ENCODE results near the gene CHRDL2.

CHRDL2 gene

GRCh38 chr11:74681686-74682651 lies 49.3 kb downstream of the CHRDL2 start:
- H3K4me3 ChIP-seq (ENCODE audit: low read length) = no peak overlapping the region
- no peak for DNase-seq (ENCODE audit: low read depth)
- TF ChIP-seq, protein P1, sequence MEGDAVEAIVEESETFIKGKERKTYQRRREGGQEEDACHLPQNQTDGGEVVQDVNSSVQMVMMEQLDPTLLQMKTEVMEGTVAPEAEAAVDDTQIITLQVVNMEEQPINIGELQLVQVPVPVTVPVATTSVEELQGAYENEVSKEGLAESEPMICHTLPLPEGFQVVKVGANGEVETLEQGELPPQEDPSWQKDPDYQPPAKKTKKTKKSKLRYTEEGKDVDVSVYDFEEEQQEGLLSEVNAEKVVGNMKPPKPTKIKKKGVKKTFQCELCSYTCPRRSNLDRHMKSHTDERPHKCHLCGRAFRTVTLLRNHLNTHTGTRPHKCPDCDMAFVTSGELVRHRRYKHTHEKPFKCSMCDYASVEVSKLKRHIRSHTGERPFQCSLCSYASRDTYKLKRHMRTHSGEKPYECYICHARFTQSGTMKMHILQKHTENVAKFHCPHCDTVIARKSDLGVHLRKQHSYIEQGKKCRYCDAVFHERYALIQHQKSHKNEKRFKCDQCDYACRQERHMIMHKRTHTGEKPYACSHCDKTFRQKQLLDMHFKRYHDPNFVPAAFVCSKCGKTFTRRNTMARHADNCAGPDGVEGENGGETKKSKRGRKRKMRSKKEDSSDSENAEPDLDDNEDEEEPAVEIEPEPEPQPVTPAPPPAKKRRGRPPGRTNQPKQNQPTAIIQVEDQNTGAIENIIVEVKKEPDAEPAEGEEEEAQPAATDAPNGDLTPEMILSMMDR (conservative IDR thresholded peaks at IDR 0.05; ENCODE audit: low read depth, low read length) = no peak

DNA sequence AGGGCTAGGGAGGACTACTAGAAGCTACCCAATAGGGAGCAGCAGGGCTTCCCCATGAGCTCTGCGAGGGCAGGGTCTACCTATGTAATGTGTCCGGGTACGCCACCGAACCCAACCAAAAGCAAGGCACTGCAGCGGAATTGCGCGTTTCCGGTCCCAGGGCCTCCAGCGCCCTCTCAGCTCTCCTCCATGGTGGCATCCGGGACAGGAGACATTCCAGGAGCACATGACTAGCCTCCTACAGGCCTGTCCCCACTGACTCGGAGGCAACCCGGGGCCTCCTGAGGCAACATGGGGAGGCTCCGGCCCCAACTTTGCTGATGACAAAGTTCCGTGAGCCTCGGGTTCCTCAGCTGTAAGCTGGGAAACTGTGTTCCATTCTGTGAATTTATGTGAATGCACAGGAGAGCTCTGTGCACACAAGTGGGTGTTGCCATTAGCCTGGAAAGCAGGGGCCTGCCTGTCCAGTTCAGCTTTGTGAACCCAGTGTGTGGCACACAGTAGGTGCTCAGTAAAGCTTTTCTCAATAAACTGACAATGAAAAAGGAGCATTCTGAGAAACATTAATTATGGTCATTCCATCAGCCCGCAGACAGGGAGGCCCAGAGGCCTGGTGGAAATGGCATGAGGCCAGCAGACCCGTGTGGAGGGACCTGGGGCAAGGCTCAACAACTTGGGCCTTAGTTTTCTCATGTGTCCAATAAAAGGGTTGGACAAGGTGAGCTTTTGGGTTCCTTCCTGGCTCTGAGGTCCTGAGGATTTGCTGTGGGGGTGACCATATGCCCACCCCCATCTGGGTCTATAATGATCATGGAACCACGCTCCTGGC lies 50.3 kb downstream of the CHRDL2 start:
- TF ChIP-seq, protein P1 (conservative IDR thresholded peaks at IDR 0.05; ENCODE audit: low read depth, low read length) = no peak
- no peak for DNase-seq (ENCODE audit: low read depth)
- no peak overlapping the region for H3K4me3 ChIP-seq (ENCODE audit: low read length)

DNA sequence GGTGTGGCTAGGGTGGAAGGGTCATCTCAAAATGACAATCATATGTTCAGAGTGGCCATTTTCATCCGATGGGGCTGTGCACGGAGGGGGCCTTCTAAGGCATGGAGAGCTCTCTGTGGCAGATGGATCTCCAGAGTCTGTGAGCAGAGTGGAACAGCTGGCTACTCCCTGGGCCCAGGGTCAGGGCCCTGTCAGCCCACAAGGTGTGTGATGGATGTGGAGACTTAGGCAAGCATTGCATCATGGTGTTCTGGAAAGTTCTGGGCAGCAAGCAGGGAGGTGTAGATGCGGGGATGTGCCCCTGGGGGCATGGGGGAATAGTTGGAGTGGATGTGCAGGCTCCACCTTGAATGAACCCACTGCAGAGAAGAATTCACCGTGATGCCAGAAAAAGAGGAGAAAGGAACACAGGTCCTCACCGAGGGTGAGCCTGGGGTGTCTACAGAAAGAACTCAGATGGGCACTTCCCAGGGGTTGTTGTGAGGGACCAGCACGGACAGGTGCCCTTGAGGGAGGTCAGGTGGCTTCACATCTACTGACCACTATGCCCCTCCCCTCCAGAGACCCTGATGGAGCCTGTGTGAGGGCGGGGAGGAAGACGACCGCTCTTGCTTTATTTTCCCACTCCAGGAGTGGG lies 51.1 kb downstream of the CHRDL2 start:
- TF ChIP-seq, protein P1 (conservative IDR thresholded peaks at IDR 0.05; ENCODE audit: low read depth, low read length) = no peak
- no peak overlapping the region for H3K4me3 ChIP-seq (ENCODE audit: low read length)
- no peak for DNase-seq (ENCODE audit: low read depth)

DNA sequence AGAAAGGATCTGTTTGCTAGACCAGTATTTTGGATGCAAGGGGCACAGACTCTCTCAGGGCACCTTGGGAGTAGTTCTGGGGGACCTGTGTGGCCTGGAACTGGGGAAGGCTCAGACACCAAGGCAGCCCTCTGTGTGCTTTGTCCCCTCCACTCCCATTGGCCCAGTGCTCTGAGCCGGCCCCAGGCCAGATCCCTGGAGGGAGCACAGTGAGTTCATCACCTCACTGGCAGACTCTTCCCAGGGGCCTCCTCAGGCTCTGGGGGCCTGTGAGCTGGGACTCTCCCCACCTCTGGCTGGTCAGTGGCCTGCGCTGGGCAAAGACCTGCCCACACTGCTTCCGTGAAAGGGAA lies 51.7 kb downstream of the CHRDL2 start:
- no peak for DNase-seq (ENCODE audit: low read depth)
- TF ChIP-seq, protein P1 (conservative IDR thresholded peaks at IDR 0.05; ENCODE audit: low read depth, low read length) = no peak

DNA sequence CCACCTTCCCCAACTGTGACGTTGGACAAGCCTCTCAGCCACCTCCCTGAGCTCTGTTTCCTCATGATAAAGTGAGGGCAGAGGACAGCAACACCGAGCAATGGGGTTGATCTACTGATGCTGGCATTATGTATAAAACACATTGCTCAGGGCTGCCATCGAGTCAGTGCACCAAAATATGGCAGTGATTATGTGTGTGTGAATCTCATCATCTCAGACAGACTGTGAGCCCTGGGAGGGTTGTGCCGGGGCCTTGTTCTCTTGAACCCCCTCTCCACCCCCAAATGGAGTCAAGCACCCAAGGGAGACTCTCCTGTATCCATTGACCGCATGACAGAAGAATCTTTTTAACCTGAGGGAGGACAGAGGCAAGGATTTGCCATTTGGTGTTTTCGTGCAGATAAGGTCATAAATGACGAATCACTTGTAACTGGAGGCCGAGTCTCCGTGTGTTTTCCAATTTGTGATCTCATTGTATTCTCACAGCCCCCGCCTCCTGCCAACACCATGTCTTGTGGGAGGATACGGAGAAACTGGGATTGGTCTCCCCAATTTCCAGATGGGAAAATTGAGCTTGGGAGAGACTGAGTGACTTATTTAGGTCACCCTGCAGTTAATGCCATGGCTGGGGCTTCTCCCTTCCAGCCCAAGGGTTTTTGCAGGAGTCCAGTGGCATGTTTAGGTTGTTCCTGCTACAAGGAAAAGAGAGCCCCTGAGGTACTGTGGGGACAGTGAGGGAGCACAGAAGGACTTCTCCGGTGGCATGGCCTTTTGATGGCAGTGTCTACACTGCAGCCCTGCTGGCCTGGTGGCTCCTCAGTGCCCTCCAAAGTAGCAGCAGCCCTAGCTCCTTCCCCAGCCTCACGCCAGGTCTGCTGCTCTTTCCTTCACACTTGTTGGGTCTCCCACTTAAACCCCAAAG lies 52.4 kb downstream of the CHRDL2 start:
- TF ChIP-seq, protein P1 (conservative IDR thresholded peaks at IDR 0.05; ENCODE audit: low read depth, low read length) = no peak
- DNase-seq (ENCODE audit: low read depth) = no peak
- no peak overlapping the region for H3K4me3 ChIP-seq (ENCODE audit: low read length)

More for the DNA sequence above, 51.7 kb downstream of the CHRDL2 start:
- no peak overlapping the region for H3K4me3 ChIP-seq (ENCODE audit: low read length)

- H3K4me3 ChIP-seq (ENCODE audit: low read length) = no peak overlapping the region
- DNase-seq (ENCODE audit: low read depth) = no peak
- TF ChIP-seq, protein P1 (conservative IDR thresholded peaks at IDR 0.05; ENCODE audit: low read depth, low read length) = no peak
Observed at GRCh38 chr11:74678041-74678440, 53.2 kb downstream of the CHRDL2 start.
